ENCODE measurements around the gene ENTPD3.
"Not testable (repeated sequence)": the region's sequence is repeated elsewhere in the genome, so short reads cannot be mapped to it uniquely, and the experiment has no call there.

ENTPD3 gene

GRCh38 chr3:40407007-40407406, 20.0 kb downstream of the ENTPD3 start:
- no peak for DNase-seq

GRCh38 chr3:40407611-40408010, 20.6 kb downstream of the ENTPD3 start:
- no peak for DNase-seq

GRCh38 chr3:40414270-40414669, 27.3 kb downstream of the ENTPD3 start:
- DNase-seq, result no peak

GRCh38 chr3:40417845-40418543, 31.0 kb downstream of the ENTPD3 start:
- DNase-seq, result no peak

GRCh38 chr3:40422861-40423260, 35.9 kb downstream of the ENTPD3 start:
- no peak for DNase-seq

GRCh38 chr3:40427045-40427669, 40.2 kb downstream of the ENTPD3 start:
- no peak for DNase-seq

- no peak for DNase-seq
Observed at GRCh38 chr3:40432793-40433192, 45.8 kb downstream of the ENTPD3 start.

GRCh38 chr3:40437889-40438288, 50.9 kb downstream of the ENTPD3 start:
- no peak for DNase-seq

GRCh38 chr3:40445062-40445461, 58.1 kb downstream of the ENTPD3 start:
- no peak for DNase-seq

- no peak for DNase-seq
Observed at GRCh38 chr3:40445880-40446279, 58.9 kb downstream of the ENTPD3 start.

- DNase-seq, result no peak
Observed at GRCh38 chr3:40450438-40450837, 63.5 kb downstream of the ENTPD3 start.

- DNase-seq, result no peak
Observed at GRCh38 chr3:40451551-40451950, 64.6 kb downstream of the ENTPD3 start.

- no peak for DNase-seq
Observed at GRCh38 chr3:40452057-40452456, 65.1 kb downstream of the ENTPD3 start.

GRCh38 chr3:40452562-40452875, 65.5 kb downstream of the ENTPD3 start:
- DNase-seq, result no peak

- DNase-seq, result peak; percentile 90 to 99
Observed at GRCh38 chr3:40452876-40453730, 66.1 kb downstream of the ENTPD3 start.

- DNase-seq, result no peak
Observed at GRCh38 chr3:40453933-40454332, 66.9 kb downstream of the ENTPD3 start.

GRCh38 chr3:40455328-40455727, 68.3 kb downstream of the ENTPD3 start:
- DNase-seq, result no peak

GRCh38 chr3:40456279-40456939, 69.4 kb downstream of the ENTPD3 start:
- DNase-seq, result no peak

- peak; percentile 78 to 89 for DNase-seq
Observed at GRCh38 chr3:40456940-40457823, 70.2 kb downstream of the ENTPD3 start, which contains the start of gene RPL14. RPL14 (plus strand) TSS chr3:40457339; CDS start chr3:40457472, 133 bp downstream.

- DNase-seq, result no peak
Observed at GRCh38 chr3:40458473-40458872, 71.5 kb downstream of the ENTPD3 start.

GRCh38 chr3:40460481-40460880, 73.5 kb downstream of the ENTPD3 start:
- not testable (repeated sequence) for DNase-seq

- DNase-seq, result no peak
Observed at GRCh38 chr3:40461161-40461560, 74.2 kb downstream of the ENTPD3 start.

Measured in bone marrow (tissue), 2 donors.